Panc1 (cell line): ENCODE data around the gene RAD51D. TPM values are rescaled to one million over a fixed set of nuclear protein-coding genes. Genes with fewer than 3 reads are reported as not detected.

Source experiments
- ATAC-seq: fragments of 200-7000 bp; cut with Tn5 transposase; 2 replicates; pipeline ENCODE4 v1.9.1; 2020; ENCODE audit warnings: mild to moderate bottlenecking, moderate library complexity
- BruUV-seq: library from RNA; stranded (reverse); fragments of 400-500 nt; replicated peaks from 2 replicates; lab custom pipeline; 2021; lab: Mats Ljungman, UMichigan
- CTCF ChIA-PET: fragments of 300-600 bp; sonication (Branson Sonifier 250); formaldehyde crosslinking; loops from one replicate; lab custom pipeline; 2022; ENCODE audit warnings: antibody characterized with exemption; lab: Charles Lee
- POLR2A ChIA-PET: fragments of 300-600 bp; sonication (Branson Sonifier 250); formaldehyde crosslinking; loops from one replicate; lab custom pipeline; 2022; ENCODE audit warnings: antibody characterized with exemption; lab: Charles Lee
- DNase-seq: peaks from one replicate; pipeline ENCODE4 v3.0.0-alpha.2; 2010; ENCODE audit warnings: low read depth, low spot score
- H3K27ac ChIP-seq: 2 replicates; pipeline ENCODE4 v1.5.1; 2011; ENCODE audit warnings: mild to moderate bottlenecking, low read length, inconsistent platforms
- H3K27me3 ChIP-seq: fragments of 200-500 bp; sonication (Bioruptor generic); 2 replicates; pipeline ENCODE4 v1.6.0; 2014; ENCODE audit warnings: low read length, inconsistent platforms; ENCODE audit not compliant: control insufficient read depth, insufficient read depth
- H3K36me3 ChIP-seq: fragments of 200-500 bp; sonication (Bioruptor generic); 2 replicates; pipeline ENCODE4 v1.5.1; 2014; ENCODE audit warnings: inconsistent platforms, mild to moderate bottlenecking, low read length, moderate library complexity; ENCODE audit not compliant: control insufficient read depth, insufficient read depth
- H3K4me1 ChIP-seq: 2 replicates; pipeline ENCODE4 v1.5.1; 2011; ENCODE audit warnings: inconsistent platforms, mild to moderate bottlenecking, low read length, moderate library complexity; ENCODE audit not compliant: control insufficient read depth, insufficient read depth
- H3K4me3 ChIP-seq, 2 experiments: 2 replicates each; pipeline ENCODE4 v1.5.1; 2011 to 2012; ENCODE audit warnings: low read depth in 2 of 2, low read length in 2 of 2, mild to moderate bottlenecking in 2 of 2, inconsistent platforms in 1 of 2, moderate library complexity in 1 of 2
- H3K9me3 ChIP-seq: fragments of 200-500 bp; sonication (Bioruptor generic); 2 replicates; pipeline ENCODE4 v1.5.1; 2014; ENCODE audit warnings: low read depth, mild to moderate bottlenecking, inconsistent platforms, low read length, moderate library complexity; ENCODE audit not compliant: control insufficient read depth, insufficient read depth
- CTCF ChIP-seq: fragments of 450-650 bp; IDR thresholded peaks from 2 replicates; pipeline ENCODE4 v1.5.1; 2017; ENCODE audit warnings: mild to moderate bottlenecking
- POLR2AphosphoS5 ChIP-seq: IDR thresholded peaks from 2 replicates; pipeline ENCODE4 v1.6.1; 2012; ENCODE audit warnings: mild to moderate bottlenecking, low read depth, low read length, moderate library complexity
- REST ChIP-seq, 2 experiments: IDR thresholded peaks; 2 replicates each; pipeline ENCODE4 v1.6.1; 2011 to 2012; ENCODE audit warnings: low read depth in 2 of 2, control low read depth in 1 of 2, low read length in 1 of 2, mild to moderate bottlenecking in 1 of 2, moderate library complexity in 1 of 2; ENCODE audit not compliant: insufficient read depth in 1 of 2
- SIN3A ChIP-seq: IDR thresholded peaks from 2 replicates; pipeline ENCODE4 v1.6.1; 2012; ENCODE audit warnings: low read depth, mild to moderate bottlenecking, low read length, moderate library complexity, borderline replicate concordance; ENCODE audit not compliant: insufficient read depth
- TCF7L2 ChIP-seq: IDR thresholded peaks from 2 replicates; pipeline ENCODE4 v1.6.1; 2011; ENCODE audit warnings: mild to moderate bottlenecking, low read depth, low read length, inconsistent platforms
- in situ Hi-C: cut with HindIII; loops from 2 replicates; pipeline ENCODE4 v1.10.0; 2016; ENCODE audit warnings: low sequenced_read_pairs, low pct_unique_long_range_greater_than_20kb
- intact Hi-C: fragments of 100-400 bp; cut with micrococcal nuclease; formaldehyde crosslinking; loops from one replicate; pipeline ENCODE4 v1.10.0; 2022; ENCODE audit not compliant: unreplicated experiment
- total RNA-seq: library from RNA; stranded (reverse); gene quantifications from one replicate; pipeline ENCODE4 v1.2.1, GENCODE V29; 2021; ENCODE audit not compliant: unreplicated experiment

The RAD51D gene
- total RNA-seq, 1 experiment from 2014 or later = 25.9 TPM

- Histone ChIP-seq H3K9me3 (no peaks in the 10 kb centered on the region), H3K36me3 (peaks cover 17% of the 10 kb centered on the region), H3K4me1 (peaks cover 4% of the 10 kb centered on the region; the same call in 1 of the 2 replicates), H3K27me3 (no peaks in the 10 kb centered on the region), H3K27ac (no peak overlapping the region), H3K4me3 (no peak overlapping the region)
- BruUV-seq = no TSS peak
- DNase-seq (no peak), ATAC-seq (no peak)
- CTCF ChIA-PET = no interaction called here
- POLR2A ChIA-PET = no interaction called here
- intact Hi-C loops (no loop called here), in situ Hi-C loops (no loop called here)
- TF ChIP-seq CTCF (no peak), POLR2AphosphoS5 (no peak), REST (IDR thresholded peaks at IDR 0.05; ENCODE audit: insufficient read depth in 1 of 2, low read depth in 2 of 2, low read length in 1 of 2) (no peak), TCF7L2 (no peak), SIN3A (no peak)
These were observed 18.6 kb upstream of the RAD51D start for GRCh38 chr17:35138218-35138617.

GRCh38 chr17:35135322-35135721, 15.7 kb upstream of the RAD51D start:
- H3K36me3 ChIP-seq = peaks cover 17% of the 10 kb centered on the region
- BruUV-seq = no TSS peak
- in situ Hi-C loops (no loop called here), intact Hi-C loops (no loop called here)
- TF ChIP-seq TCF7L2 (no peak), SIN3A (no peak), REST (IDR thresholded peaks at IDR 0.05; ENCODE audit: insufficient read depth in 1 of 2, low read depth in 2 of 2, low read length in 1 of 2) (no peak), POLR2AphosphoS5 (no peak), CTCF (no peak)
- ATAC-seq = no peak
- no peak for DNase-seq
- H3K4me1 ChIP-seq = no peaks in the 10 kb centered on the region
- H3K27ac ChIP-seq = no peak overlapping the region
- no peaks in the 10 kb centered on the region for H3K27me3 ChIP-seq
- H3K9me3 ChIP-seq = no peaks in the 10 kb centered on the region
- H3K4me3 ChIP-seq = no peak overlapping the region
- CTCF ChIA-PET = no interaction called here
- POLR2A ChIA-PET = no interaction called here
